ENCODE measurements around the gene FGGY.
A peak's percentile ranks its signal among the peaks of the same experiment; 100 is the strongest.
"Not testable (repeated sequence)": the region's sequence is repeated elsewhere in the genome, so short reads cannot be mapped to it uniquely, and the experiment has no call there.

FGGY gene

GRCh38 chr1:59577774-59578173 lies 280.9 kb downstream of the FGGY start:
- H3K4me3 ChIP-seq (ENCODE audit: low read depth, low read length): no peak overlapping the region
- no peak for DNase-seq (ENCODE audit: low read depth)

GRCh38 chr1:59579222-59579621 lies 282.3 kb downstream of the FGGY start:
- no peak overlapping the region for H3K4me3 ChIP-seq (ENCODE audit: low read depth, low read length)
- no peak for DNase-seq (ENCODE audit: low read depth)

DNA sequence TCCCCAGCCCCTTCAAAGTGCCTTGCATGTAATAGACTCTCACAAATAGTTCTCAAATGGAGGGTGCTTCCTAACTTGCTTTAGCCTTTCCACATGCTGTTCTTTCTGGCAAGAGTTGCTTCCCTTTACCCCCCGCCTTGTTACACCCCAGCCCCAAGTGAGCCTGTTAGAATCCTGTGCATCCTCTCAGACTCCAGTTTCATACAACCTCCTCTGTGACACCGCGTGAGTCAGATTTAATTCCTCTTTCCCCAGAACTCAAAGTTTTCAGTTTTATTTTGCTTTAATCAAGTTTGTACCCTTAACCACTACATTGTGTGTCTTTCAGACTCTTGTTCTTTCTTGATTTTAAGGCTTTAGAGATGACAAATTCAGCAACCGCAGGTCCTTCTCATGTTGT lies 283.4 kb downstream of the FGGY start:
- no peak overlapping the region for H3K4me3 ChIP-seq (ENCODE audit: low read depth, low read length)
- DNase-seq (ENCODE audit: low read depth): no peak

DNA sequence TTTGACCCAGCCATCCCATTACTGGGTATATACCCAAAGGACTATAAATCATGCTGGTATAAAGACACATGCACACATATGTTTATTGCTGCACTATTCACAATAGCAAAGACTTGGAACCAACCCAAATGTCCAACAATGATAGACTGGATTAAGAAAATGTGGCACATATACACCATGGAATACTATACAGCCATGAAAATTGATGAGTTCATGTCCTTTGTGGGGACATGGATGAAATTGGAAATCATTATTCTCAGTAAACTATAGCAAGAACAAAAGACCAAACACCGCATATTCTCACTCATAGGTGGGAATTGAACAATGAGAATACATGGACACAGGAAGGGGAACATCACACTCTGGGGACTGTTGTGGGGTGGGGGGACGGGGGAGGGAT lies 295.5 kb downstream of the FGGY start:
- not testable (repeated sequence) for DNase-seq (ENCODE audit: low read depth); H3K4me3 ChIP-seq (ENCODE audit: low read depth, low read length)

- DNase-seq (ENCODE audit: low read depth): no peak
Observed at GRCh38 chr1:59592924-59593323, 296.0 kb downstream of the FGGY start.

GRCh38 chr1:59593798-59594790 lies 297.2 kb downstream of the FGGY start:
- no peak for DNase-seq (ENCODE audit: low read depth)
- H3K4me3 ChIP-seq (ENCODE audit: low read depth, low read length): no peak overlapping the region

More at GRCh38 chr1:59592924-59593323, 296.0 kb downstream of the FGGY start:
- H3K4me3 ChIP-seq (ENCODE audit: low read depth, low read length): no peak overlapping the region

- H3K4me3 ChIP-seq (ENCODE audit: low read depth, low read length): no peak overlapping the region
- DNase-seq (ENCODE audit: low read depth): no peak
Observed at GRCh38 chr1:59595774-59596173, 298.9 kb downstream of the FGGY start.

DNA sequence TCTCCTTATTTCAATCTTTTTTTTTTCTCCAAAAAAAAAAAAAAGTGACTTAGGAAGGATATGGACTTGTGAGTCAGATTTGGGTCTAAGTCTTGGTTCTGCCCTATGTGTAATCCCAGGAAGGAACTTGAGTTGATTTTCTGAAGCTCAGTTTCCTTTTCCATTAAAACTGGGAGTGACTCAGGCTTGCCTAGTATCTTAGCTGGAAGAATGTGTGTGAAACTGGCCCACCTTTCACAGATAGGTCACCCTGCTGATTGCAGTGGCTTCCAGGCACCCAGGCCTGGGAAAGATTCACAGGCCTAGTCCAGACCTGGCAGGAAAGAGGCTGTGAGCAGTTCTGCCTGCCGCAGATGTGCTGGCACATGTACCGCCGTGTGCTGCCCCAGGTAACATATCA lies 299.5 kb downstream of the FGGY start:
- DNase-seq (ENCODE audit: low read depth): peak; percentile 72

DNA sequence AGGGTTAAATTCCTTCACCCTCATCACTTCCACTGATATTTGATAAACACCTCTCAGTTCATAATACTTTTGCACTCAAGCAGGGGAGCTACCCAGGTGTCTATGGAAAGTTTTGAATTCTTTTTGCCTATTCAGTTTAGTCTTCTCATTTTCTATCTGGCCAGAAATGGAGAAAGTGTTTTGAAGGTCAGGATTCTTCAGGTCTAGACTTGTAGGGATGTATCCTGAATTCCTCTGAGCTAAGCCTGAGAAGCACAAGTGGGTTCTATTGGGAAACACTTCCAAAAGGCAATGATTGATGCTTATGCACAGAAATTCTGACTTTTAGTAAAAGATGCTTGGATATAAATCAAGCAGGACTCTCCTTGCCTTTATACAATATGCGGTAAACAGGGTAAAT lies 300.1 kb downstream of the FGGY start:
- H3K4me3 ChIP-seq (ENCODE audit: low read depth, low read length): no peak overlapping the region
- no peak for DNase-seq (ENCODE audit: low read depth)

More for the DNA sequence above, 299.5 kb downstream of the FGGY start:
- H3K4me3 ChIP-seq (ENCODE audit: low read depth, low read length): no peak overlapping the region

- no peak for DNase-seq (ENCODE audit: low read depth)
- no peak overlapping the region for H3K4me3 ChIP-seq (ENCODE audit: low read depth, low read length)
Observed at GRCh38 chr1:59597420-59598119, 300.7 kb downstream of the FGGY start.

DNA sequence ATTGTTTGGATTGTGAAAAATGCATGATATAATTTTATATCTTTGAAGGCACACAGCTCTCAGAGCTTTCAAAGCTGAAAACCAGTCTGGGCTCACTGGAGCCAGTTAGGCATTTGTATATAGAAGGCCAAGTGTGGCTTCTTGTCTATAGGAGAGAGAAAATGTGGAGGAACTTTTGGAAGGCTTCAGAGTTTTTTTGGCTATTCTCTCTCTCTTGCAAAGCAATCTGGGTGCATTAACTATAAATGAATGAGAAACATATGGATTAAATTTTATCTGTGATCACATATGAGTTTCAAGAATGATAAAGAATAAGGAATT lies 301.2 kb downstream of the FGGY start:
- DNase-seq (ENCODE audit: low read depth): no peak

GRCh38 chr1:59601041-59601441 lies 304.1 kb downstream of the FGGY start:
- peak; percentile 44 for DNase-seq (ENCODE audit: low read depth)
- no peak overlapping the region for H3K4me3 ChIP-seq (ENCODE audit: low read depth, low read length)

More for the DNA sequence above, 301.2 kb downstream of the FGGY start:
- no peak overlapping the region for H3K4me3 ChIP-seq (ENCODE audit: low read depth, low read length)

DNA sequence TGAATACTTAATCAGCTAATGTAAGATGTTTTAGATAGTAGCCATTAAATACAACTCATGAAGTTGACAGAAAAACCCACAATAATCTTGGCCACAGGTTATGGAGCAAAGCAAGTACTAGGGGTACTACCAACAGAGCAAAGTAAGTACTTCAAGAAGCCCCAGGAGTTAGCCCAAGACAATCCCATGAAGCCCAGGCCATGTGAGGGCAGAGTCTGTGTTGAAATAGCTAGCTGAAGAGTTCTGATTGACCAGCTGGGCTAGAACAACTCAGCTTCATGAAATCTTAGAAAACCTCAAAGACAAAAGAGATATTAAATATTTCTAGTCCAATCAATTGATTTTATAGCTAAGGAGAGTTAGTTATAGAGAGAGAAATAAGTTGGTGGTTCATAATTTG lies 304.9 kb downstream of the FGGY start:
- H3K4me3 ChIP-seq (ENCODE audit: low read depth, low read length): no peak overlapping the region
- DNase-seq (ENCODE audit: low read depth): no peak

GRCh38 chr1:59604191-59604590 lies 307.3 kb downstream of the FGGY start:
- H3K4me3 ChIP-seq (ENCODE audit: low read depth, low read length): no peak overlapping the region
- no peak for DNase-seq (ENCODE audit: low read depth)

GRCh38 chr1:59605184-59605583 lies 308.3 kb downstream of the FGGY start:
- no peak for DNase-seq (ENCODE audit: low read depth)
- H3K4me3 ChIP-seq (ENCODE audit: low read depth, low read length): no peak overlapping the region

- H3K4me3 ChIP-seq (ENCODE audit: low read depth, low read length): no peak overlapping the region
- no peak for DNase-seq (ENCODE audit: low read depth)
Observed at GRCh38 chr1:59605761-59606160, 308.9 kb downstream of the FGGY start.

- H3K4me3 ChIP-seq (ENCODE audit: low read depth, low read length): no peak overlapping the region
- no peak for DNase-seq (ENCODE audit: low read depth)
Observed at GRCh38 chr1:59609245-59609644, 312.4 kb downstream of the FGGY start.

GRCh38 chr1:59610499-59610898 lies 313.6 kb downstream of the FGGY start:
- not testable (repeated sequence) for DNase-seq (ENCODE audit: low read depth)

GRCh38 chr1:59617434-59617833 lies 320.5 kb downstream of the FGGY start:
- no peak for DNase-seq (ENCODE audit: low read depth)

More at GRCh38 chr1:59610499-59610898, 313.6 kb downstream of the FGGY start:
- not testable (repeated sequence) for H3K4me3 ChIP-seq (ENCODE audit: low read depth, low read length)

GRCh38 chr1:59619557-59619956 lies 322.7 kb downstream of the FGGY start:
- no peak for DNase-seq (ENCODE audit: low read depth)
- no peak overlapping the region for H3K4me3 ChIP-seq (ENCODE audit: low read depth, low read length)

More at GRCh38 chr1:59617434-59617833, 320.5 kb downstream of the FGGY start:
- no peak overlapping the region for H3K4me3 ChIP-seq (ENCODE audit: low read depth, low read length)
